ENCODE measurements around the gene KIF18A. TPM values are rescaled to one million over a fixed set of nuclear protein-coding genes. Genes with fewer than 3 reads are reported as not detected.
"Not testable (repeated sequence)": the region's sequence is repeated elsewhere in the genome, so short reads cannot be mapped to it uniquely, and the experiment has no call there.

KIF18A gene
- polyA plus RNA-seq (ENCODE audit: insufficient read length in 3 of 3) = 10 to 100 TPM; 10.3 to 11.0 (median 11.0) TPM
- long read RNA-seq, donor 1, partial matches to known transcripts = 0 of 3 reads
- long read RNA-seq, donor 1, other reads (novel, unspliced or antisense) = 0 of 3 reads
- long read RNA-seq, donor 2, partial matches to known transcripts = 0 of 6 reads
- long read RNA-seq, donor 2, other reads (novel, unspliced or antisense) = 0 of 6 reads
- long read RNA-seq, donor 3, partial matches to known transcripts = 0 of 4 reads
- long read RNA-seq, donor 3, other reads (novel, unspliced or antisense) = 0 of 4 reads
- long read RNA-seq, donor 4, partial matches to known transcripts = 0 of 2 reads
- long read RNA-seq, donor 4, other reads (novel, unspliced or antisense) = 0 of 2 reads
- long read RNA-seq, donor 5, partial matches to known transcripts = 0 of 1 reads
- long read RNA-seq, donor 5, other reads (novel, unspliced or antisense) = 0 of 1 reads
- long read RNA-seq, donor 6, partial matches to known transcripts = 0 of 2 reads
- long read RNA-seq, donor 6, other reads (novel, unspliced or antisense) = 0 of 2 reads
- long read RNA-seq, donor 7, partial matches to known transcripts = 0 of 1 reads
- long read RNA-seq, donor 7, other reads (novel, unspliced or antisense) = 0 of 1 reads
- long read RNA-seq, donor 8, partial matches to known transcripts = 0 of 1 reads
- long read RNA-seq, donor 8, other reads (novel, unspliced or antisense) = 0 of 1 reads
- long read RNA-seq, donor 9, partial matches to known transcripts = 0 of 1 reads
- long read RNA-seq, donor 9, other reads (novel, unspliced or antisense) = 0 of 1 reads
- long read RNA-seq, donor 10, partial matches to known transcripts = 0 of 1 reads
- long read RNA-seq, donor 10, other reads (novel, unspliced or antisense) = 0 of 1 reads
- long read RNA-seq, donor 11 = 0 reads
- long read RNA-seq, donor 12, partial matches to known transcripts = 0 of 2 reads
- long read RNA-seq, donor 12, other reads (novel, unspliced or antisense) = 0 of 2 reads
- long read RNA-seq, donor 13, partial matches to known transcripts = 0 of 3 reads
- long read RNA-seq, donor 13, other reads (novel, unspliced or antisense) = 0 of 3 reads
- long read RNA-seq, donor 14 = 0 reads
- long read RNA-seq, donor 15, partial matches to known transcripts = 0 of 3 reads
- long read RNA-seq, donor 15, other reads (novel, unspliced or antisense) = 0 of 3 reads
- long read RNA-seq, donor 16, partial matches to known transcripts = 0 of 1 reads
- long read RNA-seq, donor 16, other reads (novel, unspliced or antisense) = 0 of 1 reads

DNA sequence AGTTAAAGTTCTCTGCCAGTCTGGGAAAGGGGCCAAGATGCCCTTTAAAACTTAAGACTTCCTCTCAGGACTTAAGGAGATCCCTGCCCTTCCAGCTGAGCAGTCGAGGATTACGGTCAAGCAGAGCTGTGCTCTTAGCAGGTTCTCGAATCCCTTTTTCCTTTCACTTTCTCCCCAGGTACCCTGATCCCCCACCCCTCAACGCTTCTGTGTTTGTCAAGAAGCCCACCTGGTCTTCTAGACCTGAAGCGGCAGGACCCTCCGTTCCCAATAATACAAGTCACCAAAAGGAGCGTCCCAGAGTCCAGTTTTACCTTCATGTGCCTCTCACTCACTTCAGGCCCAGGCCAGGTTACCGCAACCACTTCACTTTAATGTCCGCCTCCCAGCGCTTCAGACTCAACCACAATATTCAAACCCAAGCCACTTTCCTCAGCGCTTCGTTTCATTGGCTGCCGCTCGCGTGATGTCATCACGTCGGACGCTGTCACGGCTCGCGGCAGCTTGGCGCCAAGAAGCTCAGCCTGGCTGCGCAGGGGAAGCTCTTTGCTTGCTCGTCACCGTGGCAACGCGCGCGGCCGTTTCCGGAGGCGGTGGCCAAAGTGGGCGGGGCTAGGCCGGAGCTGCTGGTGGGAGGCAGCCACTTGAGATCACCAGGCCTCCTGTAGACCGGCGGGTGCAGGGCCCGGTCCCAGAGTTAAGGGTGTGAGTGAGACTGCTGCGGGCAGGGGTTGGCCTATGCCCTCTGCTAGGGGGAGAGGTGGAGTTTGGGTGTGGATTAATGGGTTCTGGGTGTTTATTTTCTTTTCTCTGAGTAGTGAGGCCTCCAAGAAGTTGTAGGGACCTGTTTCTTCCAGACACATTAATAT, at the start of gene KIF18A, which contains the start of gene METTL15:
Gene KIF18A, minus strand, starts transcription at position 407 of the 869 bp plus-strand sequence. CDS start 10,209 bp downstream, outside the sequence.
Gene METTL15, plus strand, starts transcription at position 639 of the 869 bp plus-strand sequence. CDS start 4,947 bp downstream, outside the sequence.
- peak; percentile 99 for DNase-seq

GRCh38 chr11:28153586-28153985, 45.6 kb upstream of the KIF18A start:
- no peak for DNase-seq

DNA sequence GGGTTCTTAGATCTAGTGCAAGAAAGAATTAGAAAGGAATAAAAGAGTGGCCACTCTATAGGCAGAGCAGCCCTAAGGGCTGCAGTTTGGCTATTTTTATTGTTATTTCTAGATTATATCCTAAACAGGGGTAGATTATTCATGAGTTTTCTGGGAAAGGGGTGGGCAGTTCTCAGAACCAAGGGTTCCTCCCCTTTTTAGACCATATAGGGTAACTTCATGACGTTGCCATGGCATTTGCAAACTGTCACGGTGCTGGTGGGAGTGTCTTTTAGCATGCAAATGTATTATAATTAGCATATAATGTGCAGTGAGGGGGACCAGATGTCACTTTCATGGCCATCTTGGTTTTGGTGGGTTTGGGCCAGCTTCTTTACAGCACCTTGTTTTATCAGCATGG, 44.8 kb upstream of the KIF18A start:
- no peak for DNase-seq

DNA sequence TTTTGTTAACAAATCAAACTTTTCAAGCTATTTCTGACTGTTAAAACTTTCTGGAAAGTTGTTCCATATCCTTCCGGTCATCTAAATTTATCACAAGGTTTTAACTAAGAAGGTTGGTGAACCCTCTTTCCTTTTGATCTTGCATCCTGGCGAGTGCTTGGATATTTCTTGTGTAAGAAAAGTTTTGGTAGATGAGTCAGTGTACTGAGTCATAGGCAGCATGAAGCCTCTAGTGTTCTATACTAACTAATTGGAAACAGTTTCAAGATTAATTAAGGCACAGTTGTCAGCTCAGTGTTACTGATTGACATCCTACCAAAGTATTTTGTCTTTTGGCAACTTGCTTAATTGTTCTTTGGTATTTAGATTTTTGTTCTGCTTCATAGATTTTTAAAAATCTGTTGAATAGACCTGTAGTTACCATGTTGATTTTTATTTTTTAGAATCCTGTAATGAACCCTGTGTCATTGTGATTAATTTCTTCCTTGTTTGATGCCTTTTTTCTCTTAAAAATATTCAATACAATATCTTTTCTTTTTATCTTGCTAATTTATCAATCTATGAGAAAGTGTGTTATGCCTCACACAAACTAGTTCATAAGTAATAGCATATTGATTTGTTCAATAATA, 38.3 kb upstream of the KIF18A start:
- no peak for DNase-seq

GRCh38 chr11:28144808-28145207, 36.9 kb upstream of the KIF18A start:
- no peak for DNase-seq

GRCh38 chr11:28142724-28143123, 34.8 kb upstream of the KIF18A start:
- no peak for DNase-seq

DNA sequence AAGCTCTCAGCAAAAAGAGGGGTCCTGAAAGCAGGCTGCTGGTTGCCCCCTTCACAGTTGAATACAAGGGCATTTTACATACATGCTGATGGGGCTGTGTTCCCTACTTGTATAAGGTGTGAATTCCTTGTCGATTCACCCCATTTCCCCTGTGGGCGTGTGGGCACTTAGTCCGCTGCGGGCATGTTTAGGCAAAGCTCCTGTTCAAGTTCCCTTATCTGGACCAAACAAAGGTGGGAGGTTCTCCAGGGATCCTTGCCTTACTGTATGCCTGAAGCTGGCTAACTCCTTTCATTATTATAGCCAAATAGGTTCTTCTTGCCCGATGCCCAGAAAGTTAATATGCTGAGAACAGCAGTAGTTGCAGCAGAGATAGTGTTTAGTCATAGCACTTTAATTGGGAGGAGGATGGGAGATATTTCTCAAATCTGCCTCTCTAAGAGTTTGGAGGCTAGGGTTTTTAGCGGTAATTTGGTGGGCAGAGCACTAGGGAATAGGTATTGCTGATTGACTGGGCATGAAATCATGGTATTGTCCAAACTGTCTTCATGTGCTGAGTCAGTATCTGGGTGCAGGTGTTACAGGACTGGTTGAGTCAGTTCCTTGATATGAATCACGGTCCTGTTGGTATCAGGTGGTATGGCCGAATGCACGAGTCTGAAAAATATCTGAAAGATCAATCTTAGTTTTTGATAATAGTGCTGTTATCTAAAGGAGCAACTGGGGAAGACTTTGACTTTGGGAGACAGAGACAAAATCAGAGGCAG, 32.9 kb upstream of the KIF18A start:
- no peak for DNase-seq

- DNase-seq = no peak
These were observed 32.0 kb upstream of the KIF18A start for GRCh38 chr11:28139841-28140415.

DNA sequence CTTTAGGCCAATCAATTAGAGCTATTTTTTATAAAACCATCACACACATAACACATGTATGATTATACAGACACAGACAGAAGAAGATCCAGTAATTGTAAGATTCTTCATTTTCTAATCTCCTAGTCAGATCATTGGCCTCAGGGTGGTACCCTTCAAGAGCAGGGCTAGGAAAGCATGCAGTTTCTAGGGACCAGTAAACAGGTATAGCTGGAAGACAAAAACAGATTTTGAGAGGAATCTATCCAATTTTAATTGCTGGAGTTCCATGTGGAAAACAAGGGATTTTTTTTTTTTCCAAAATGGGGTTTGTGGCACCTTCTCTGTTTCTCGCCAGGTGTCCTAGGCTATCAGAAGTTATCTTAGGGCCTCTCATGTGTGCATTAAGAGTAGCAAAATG, 29.9 kb upstream of the KIF18A start:
- DNase-seq = no peak

DNA sequence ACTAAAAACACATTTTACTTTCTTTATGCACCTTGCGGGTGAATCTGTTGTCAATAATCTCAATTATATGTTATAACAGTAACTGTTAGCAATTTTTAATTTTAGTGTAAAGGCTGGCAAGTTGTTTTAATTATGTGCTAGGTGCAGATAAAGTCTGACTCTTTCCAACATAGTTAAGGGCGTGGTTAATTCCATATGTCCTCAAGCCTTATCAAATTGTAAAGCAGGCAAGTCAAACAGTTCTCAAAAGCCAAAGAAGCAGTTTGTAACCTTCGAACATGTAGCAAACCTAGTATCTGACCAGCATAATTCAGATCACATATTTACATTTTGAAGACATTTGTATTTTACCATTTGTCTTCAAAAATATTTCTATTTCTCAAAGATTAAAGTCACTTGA, 29.4 kb upstream of the KIF18A start:
- DNase-seq = no peak

GRCh38 chr11:28136157-28136556, 28.2 kb upstream of the KIF18A start:
- not testable (repeated sequence) for DNase-seq

GRCh38 chr11:28133146-28133545, 25.2 kb upstream of the KIF18A start:
- DNase-seq = no peak

DNA sequence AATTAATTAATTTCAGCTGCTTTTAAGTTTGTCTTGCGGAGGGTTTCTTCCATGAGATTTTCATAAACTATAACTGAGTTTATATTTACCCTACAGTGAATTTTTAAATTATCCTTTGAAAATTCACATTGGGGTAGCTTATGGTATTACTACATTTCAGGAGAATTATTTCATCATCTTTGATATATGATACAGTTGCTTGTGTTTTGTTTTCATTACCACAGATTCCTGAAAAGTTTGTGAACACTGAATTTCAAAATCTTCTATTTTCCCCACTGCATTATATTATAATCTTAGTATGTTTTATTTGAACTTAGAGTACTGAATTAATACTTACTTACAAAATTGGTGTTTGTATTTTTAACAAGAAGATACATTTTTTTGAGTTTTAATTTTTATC, 24.6 kb upstream of the KIF18A start:
- DNase-seq = no peak

DNA sequence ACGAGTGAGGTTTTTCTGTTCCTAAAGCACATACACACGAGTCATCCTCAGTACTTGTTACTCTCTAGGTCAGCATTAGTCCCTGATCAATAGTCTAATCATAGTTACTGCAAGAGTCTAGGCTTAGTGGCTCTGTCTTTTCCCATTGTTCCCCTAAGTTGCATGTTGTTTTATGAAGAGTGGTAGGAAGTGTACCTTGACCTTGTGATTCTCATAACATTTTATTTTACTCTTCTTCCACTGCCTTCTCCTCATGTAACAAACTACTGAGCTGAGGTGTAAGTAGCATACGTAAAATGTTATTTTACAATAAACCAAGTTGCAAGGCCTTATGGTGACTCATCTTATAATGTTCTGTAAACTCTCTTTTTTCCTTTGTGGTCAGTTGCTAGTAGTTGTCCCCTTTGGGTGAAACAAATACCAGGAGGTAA, 15.2 kb upstream of the KIF18A start:
- no peak for DNase-seq

GRCh38 chr11:28117712-28118111, 9.8 kb upstream of the KIF18A start:
- DNase-seq = no peak

DNA sequence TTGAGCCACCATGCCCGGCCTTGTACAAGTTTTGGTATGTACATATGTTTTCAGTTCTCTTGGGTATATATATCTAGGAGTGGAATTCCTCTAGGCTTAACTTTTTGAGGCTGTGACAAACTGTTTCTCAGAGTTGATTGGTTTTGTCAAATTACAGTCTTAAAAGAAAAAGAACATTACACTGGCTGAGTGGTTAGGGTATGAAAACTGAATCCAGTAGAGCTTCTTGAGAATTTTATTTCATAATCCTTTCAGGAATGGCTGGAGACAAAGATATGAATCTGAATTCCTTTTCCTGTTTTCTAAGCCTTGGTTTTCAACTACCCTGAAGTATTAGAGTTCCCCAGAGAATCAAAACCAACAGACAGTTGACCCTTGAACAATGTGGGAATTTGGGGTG, 6.8 kb upstream of the KIF18A start:
- DNase-seq = no peak

DNA sequence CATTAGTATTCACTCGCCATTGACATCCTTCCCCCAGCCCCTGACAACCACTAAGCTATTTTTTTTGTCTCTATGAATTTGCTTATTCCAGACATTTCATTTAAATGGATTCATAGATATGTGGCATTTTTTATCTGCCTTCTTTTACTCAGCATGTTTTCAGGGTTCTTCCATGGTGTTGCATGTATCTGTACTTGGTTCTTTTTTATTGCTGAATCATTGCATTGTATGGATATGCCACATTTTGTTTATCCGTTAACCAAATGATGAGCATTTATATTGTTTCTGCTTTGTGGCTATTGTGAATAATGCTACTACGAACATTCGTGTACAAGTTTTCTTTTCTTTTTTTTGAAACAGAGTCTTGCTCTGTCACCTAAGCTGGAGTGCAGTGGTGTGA, 6.2 kb upstream of the KIF18A start:
- DNase-seq = no peak

DNA sequence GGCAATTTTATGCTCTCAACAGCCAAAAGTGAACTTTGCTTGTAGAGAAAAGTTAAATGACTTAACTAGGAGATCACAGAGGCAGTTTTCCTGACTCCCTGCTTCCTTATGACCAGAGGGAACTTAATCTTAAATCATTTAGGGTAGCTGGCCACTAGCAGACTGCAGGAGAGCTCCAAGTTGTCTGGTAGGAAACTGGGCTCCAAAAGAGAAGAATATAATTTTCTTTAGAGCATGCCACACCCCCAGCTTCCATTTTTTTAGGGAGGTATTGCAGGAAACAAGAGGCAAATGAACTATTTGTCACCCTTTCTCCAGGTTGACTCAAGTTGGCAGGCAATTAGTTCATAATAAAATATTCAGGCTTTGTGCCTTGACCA, 2.9 kb upstream of the KIF18A start:
- DNase-seq = no peak
